GM23338 (cell line): ENCODE measurements around the gene TBC1D5. TPM values are rescaled to one million over a fixed set of nuclear protein-coding genes. Genes with fewer than 3 reads are reported as not detected.

ENCODE experiments used
- ATAC-seq: fragments of 200-7000 bp; cut with Tn5 transposase; 3 replicates; pipeline ENCODE4 v1.9.1; 2020
- DNase-seq: peaks from one replicate; pipeline ENCODE4 v3.0.0-alpha.2; 2015; ENCODE audit warnings: low spot score
- H2AFZ ChIP-seq: fragments of 200-600 bp; sonication (generic); 2 replicates; pipeline ENCODE4 v1.8.0; 2016; ENCODE audit warnings: antibody characterized with exemption, mild to moderate bottlenecking, moderate library complexity
- H3F3A ChIP-seq: fragments of 200-600 bp; sonication (generic); replicated peaks from 2 replicates; pipeline ENCODE4 v1.8.0; 2017; ENCODE audit warnings: antibody characterized with exemption, mixed run types, low read depth
- H3K27ac ChIP-seq: fragments of 200-600 bp; sonication (generic); 2 replicates; pipeline ENCODE4 v1.6.1; 2016; ENCODE audit warnings: low read depth
- H3K27me3 ChIP-seq: fragments of 200-600 bp; sonication (generic); 2 replicates; pipeline ENCODE4 v1.8.0; 2016; ENCODE audit warnings: mild to moderate bottlenecking, mixed run types, moderate library complexity; ENCODE audit not compliant: insufficient read depth
- H3K36me3 ChIP-seq: fragments of 200-600 bp; sonication (generic); 2 replicates; pipeline ENCODE4 v1.8.0; 2016; ENCODE audit warnings: mild to moderate bottlenecking; ENCODE audit not compliant: insufficient read depth
- H3K4me1 ChIP-seq: fragments of 200-600 bp; sonication (generic); 2 replicates; pipeline ENCODE4 v1.8.0; 2016; ENCODE audit warnings: mild to moderate bottlenecking, moderate library complexity; ENCODE audit not compliant: insufficient read depth
- H3K4me2 ChIP-seq: fragments of 200-600 bp; sonication (generic); 2 replicates; pipeline ENCODE4 v1.7.1; 2017; ENCODE audit warnings: mixed run types
- H3K4me3 ChIP-seq: fragments of 200-600 bp; sonication (generic); 2 replicates; pipeline ENCODE4 v1.6.1; 2016; ENCODE audit warnings: mixed run types
- H3K79me2 ChIP-seq: fragments of 200-600 bp; sonication (generic); replicated peaks from 2 replicates; pipeline ENCODE4 v1.8.0; 2017; ENCODE audit warnings: mild to moderate bottlenecking; ENCODE audit not compliant: insufficient read depth
- H3K9me2 ChIP-seq: fragments of 200-600 bp; sonication (generic); 2 replicates; pipeline ENCODE4 v1.8.0; 2017; ENCODE audit not compliant: insufficient read depth
- H4K20me1 ChIP-seq: fragments of 200-600 bp; sonication (generic); replicated peaks from 2 replicates; pipeline ENCODE4 v1.8.0; 2017; ENCODE audit warnings: mild to moderate bottlenecking; ENCODE audit not compliant: insufficient read depth
- H3K27ac Mint-ChIP-seq: 2 replicates; pipeline ENCODE4 v1.8.0; 2020; ENCODE audit warnings: inconsistent platforms, mild to moderate bottlenecking, moderate library complexity, mixed read lengths
- H3K27me3 Mint-ChIP-seq: 3 replicates; pipeline ENCODE4 v1.8.0; 2022; ENCODE audit warnings: low read depth, mild to moderate bottlenecking, moderate library complexity, mixed read lengths, inconsistent platforms; ENCODE audit not compliant: insufficient read depth, poor library complexity
- H3K36me3 Mint-ChIP-seq: 3 replicates; pipeline ENCODE4 v1.8.0; 2021; ENCODE audit warnings: low read depth, mild to moderate bottlenecking, inconsistent platforms, moderate library complexity, mixed read lengths
- H3K4me1 Mint-ChIP-seq: 3 replicates; pipeline ENCODE4 v1.8.0; 2020; ENCODE audit warnings: mild to moderate bottlenecking, inconsistent platforms, mixed read lengths
- H3K4me3 Mint-ChIP-seq: 3 replicates; pipeline ENCODE4 v1.8.0; 2021; ENCODE audit warnings: moderate library complexity, mild to moderate bottlenecking, inconsistent platforms, mixed read lengths
- H3K9me3 Mint-ChIP-seq: 3 replicates; pipeline ENCODE4 v1.8.0; 2020; ENCODE audit warnings: moderate library complexity, mild to moderate bottlenecking, inconsistent platforms, mixed read lengths
- NANOG ChIP-seq: IDR thresholded peaks from 2 replicates; pipeline ENCODE4 v1.6.1; 2016; ENCODE audit warnings: antibody characterized with exemption, borderline replicate concordance
- polyA plus RNA-seq: library from polyadenylated mRNA; unstranded; fragments of >200 nt; fragmentation: Nextera tagmentation; extraction: Ambion mirVana; gene quantifications from 2 replicates; pipeline ENCODE4 v1.2.1, GENCODE V29; 2016
- total RNA-seq: library from RNA; depleted of rRNA; stranded (reverse); fragments of >200 nt; shearing (Covaris generic); gene quantifications from 2 replicates; pipeline ENCODE4 v1.2.3, GENCODE V29; 2014
- TF ChIP-seq, protein P1 (sequence below): fragments of 250-450 bp; sonication (Bioruptor Pico); IDR thresholded peaks from 2 replicates; pipeline ENCODE4 v1.5.0; 2020; ENCODE audit warnings: mild to moderate bottlenecking, moderate library complexity

Gene TBC1D5
- total and polyA plus RNA-seq, 2 experiments from 2014 or later = 21.8 to 48.1 TPM

DNA sequence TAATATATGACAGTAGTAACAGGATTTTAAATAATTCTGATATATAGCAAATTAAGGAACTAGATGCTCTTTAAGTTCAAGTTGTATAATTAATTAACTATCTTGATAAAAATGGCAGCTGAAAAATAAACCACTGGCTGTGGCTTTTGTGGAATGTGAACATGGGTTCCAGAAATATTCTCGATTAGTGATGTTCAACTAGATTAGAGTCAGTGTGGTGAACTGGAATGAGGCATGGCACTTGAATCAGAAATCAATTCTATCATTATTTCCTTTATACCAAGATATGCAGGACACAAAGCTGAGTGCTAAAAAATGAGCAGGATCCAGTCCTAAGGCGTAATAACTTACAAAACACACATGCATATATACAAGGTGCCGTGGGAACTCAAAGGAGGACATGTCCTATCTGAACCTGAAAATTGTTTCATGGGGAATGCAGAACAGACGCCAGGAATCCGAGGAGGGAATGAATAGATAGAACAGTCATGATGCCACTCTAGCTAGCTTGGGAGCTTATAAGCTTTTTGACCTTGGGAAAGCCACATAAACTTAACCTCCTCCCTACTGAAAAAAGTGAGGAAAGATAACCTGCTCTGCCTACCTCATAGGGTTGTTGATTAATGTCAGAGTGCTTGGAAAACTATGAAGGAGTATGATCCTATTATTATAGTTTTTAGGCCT lies 455.3 kb downstream of the TBC1D5 start:
- TF ChIP-seq NANOG = no peak
- no peaks in the 10 kb centered on the region for H3K9me2 ChIP-seq

DNA sequence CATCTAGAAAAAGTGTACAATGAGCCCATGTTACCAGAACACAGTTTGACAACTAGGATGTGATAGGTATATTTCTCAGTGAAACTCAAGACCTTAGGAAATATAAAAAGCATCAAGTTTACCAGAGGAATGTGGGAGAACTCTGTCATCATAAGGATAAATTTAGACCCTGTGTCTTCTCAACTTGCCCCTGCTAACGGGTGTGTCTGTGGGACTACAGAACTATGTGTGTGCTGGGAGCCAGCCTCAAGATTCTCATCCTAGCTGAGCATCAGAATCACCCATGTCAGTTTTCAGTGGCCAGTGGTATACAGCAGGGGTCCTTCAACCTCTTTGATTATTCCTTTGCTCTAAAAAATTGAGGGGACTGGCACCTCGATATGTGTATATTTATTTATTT lies 464.4 kb downstream of the TBC1D5 start:
- Mint-ChIP-seq H3K4me1 (no peaks in the 10 kb centered on the region), H3K27ac (no peak overlapping the region), H3K36me3 (no peaks in the 10 kb centered on the region), H3K27me3 (no peaks in the 10 kb centered on the region), H3K4me3 (no peak overlapping the region), H3K9me3 (no peaks in the 10 kb centered on the region)
- no peaks in the 10 kb centered on the region for H3F3A ChIP-seq
- H3K27me3 ChIP-seq = no peaks in the 10 kb centered on the region
- H3K9me2 ChIP-seq = no peaks in the 10 kb centered on the region
- H4K20me1 ChIP-seq = no peaks in the 10 kb centered on the region
- no peak for ATAC-seq
- TF ChIP-seq, protein P1, sequence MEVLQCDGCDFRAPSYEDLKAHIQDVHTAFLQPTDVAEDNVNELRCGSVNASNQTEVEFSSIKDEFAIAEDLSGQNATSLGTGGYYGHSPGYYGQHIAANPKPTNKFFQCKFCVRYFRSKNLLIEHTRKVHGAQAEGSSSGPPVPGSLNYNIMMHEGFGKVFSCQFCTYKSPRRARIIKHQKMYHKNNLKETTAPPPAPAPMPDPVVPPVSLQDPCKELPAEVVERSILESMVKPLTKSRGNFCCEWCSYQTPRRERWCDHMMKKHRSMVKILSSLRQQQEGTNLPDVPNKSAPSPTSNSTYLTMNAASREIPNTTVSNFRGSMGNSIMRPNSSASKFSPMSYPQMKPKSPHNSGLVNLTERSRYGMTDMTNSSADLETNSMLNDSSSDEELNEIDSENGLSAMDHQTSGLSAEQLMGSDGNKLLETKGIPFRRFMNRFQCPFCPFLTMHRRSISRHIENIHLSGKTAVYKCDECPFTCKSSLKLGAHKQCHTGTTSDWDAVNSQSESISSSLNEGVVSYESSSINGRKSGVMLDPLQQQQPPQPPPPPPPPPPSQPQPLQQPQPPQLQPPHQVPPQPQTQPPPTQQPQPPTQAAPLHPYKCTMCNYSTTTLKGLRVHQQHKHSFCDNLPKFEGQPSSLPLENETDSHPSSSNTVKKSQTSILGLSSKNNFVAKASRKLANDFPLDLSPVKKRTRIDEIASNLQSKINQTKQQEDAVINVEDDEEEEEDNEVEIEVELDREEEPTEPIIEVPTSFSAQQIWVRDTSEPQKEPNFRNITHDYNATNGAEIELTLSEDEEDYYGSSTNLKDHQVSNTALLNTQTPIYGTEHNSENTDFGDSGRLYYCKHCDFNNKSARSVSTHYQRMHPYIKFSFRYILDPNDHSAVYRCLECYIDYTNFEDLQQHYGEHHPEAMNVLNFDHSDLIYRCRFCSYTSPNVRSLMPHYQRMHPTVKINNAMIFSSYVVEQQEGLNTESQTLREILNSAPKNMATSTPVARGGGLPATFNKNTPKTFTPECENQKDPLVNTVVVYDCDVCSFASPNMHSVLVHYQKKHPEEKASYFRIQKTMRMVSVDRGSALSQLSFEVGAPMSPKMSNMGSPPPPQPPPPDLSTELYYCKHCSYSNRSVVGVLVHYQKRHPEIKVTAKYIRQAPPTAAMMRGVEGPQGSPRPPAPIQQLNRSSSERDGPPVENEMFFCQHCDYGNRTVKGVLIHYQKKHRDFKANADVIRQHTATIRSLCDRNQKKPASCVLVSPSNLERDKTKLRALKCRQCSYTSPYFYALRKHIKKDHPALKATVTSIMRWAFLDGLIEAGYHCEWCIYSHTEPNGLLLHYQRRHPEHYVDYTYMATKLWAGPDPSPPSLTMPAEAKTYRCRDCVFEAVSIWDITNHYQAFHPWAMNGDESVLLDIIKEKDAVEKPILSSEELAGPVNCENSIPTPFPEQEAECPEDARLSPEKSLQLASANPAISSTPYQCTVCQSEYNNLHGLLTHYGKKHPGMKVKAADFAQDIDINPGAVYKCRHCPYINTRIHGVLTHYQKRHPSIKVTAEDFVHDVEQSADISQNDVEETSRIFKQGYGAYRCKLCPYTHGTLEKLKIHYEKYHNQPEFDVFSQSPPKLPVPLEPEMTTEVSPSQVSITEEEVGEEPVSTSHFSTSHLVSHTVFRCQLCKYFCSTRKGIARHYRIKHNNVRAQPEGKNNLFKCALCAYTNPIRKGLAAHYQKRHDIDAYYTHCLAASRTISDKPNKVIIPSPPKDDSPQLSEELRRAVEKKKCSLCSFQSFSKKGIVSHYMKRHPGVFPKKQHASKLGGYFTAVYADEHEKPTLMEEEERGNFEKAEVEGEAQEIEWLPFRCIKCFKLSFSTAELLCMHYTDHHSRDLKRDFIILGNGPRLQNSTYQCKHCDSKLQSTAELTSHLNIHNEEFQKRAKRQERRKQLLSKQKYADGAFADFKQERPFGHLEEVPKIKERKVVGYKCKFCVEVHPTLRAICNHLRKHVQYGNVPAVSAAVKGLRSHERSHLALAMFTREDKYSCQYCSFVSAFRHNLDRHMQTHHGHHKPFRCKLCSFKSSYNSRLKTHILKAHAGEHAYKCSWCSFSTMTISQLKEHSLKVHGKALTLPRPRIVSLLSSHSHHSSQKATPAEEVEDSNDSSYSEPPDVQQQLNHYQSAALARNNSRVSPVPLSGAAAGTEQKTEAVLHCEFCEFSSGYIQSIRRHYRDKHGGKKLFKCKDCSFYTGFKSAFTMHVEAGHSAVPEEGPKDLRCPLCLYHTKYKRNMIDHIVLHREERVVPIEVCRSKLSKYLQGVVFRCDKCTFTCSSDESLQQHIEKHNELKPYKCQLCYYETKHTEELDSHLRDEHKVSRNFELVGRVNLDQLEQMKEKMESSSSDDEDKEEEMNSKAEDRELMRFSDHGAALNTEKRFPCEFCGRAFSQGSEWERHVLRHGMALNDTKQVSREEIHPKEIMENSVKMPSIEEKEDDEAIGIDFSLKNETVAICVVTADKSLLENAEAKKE = no peak
- no peak overlapping the region for H3K4me2 ChIP-seq
- DNase-seq = no peak
- H3K36me3 ChIP-seq = no peaks in the 10 kb centered on the region
- H3K27ac ChIP-seq = no peak overlapping the region
- H3K4me1 ChIP-seq = no peaks in the 10 kb centered on the region; the same call in 1 of the 2 replicates
- H3K79me2 ChIP-seq = no peaks in the 10 kb centered on the region
- no peak overlapping the region for H2AFZ ChIP-seq
- no peak overlapping the region for H3K4me3 ChIP-seq

More for the DNA sequence above, 455.3 kb downstream of the TBC1D5 start:
- Mint-ChIP-seq H3K27me3 (no peaks in the 10 kb centered on the region), H3K4me3 (no peak overlapping the region), H3K36me3 (no peaks in the 10 kb centered on the region), H3K27ac (no peak overlapping the region), H3K9me3 (no peaks in the 10 kb centered on the region), H3K4me1 (no peaks in the 10 kb centered on the region)
- H3K4me3 ChIP-seq = no peak overlapping the region
- DNase-seq = no peak
- no peaks in the 10 kb centered on the region for H3K4me1 ChIP-seq
- H3K4me2 ChIP-seq = no peak overlapping the region
- no peaks in the 10 kb centered on the region for H3F3A ChIP-seq
- no peaks in the 10 kb centered on the region for H3K27me3 ChIP-seq
- no peak overlapping the region for H2AFZ ChIP-seq
- H3K36me3 ChIP-seq = no peaks in the 10 kb centered on the region
- no peak overlapping the region for H3K27ac ChIP-seq
- H3K79me2 ChIP-seq = no peaks in the 10 kb centered on the region
- no peaks in the 10 kb centered on the region for H4K20me1 ChIP-seq
- ATAC-seq = no peak
